MM.1S (cell line): ENCODE data around the gene APBB1IP.

Experiments
- DNase-seq: peaks from one replicate; pipeline ENCODE4 v3.0.0-alpha.2; 2015
- H2AFZ ChIP-seq: fragments of 300-600 bp; sonication (generic); 2 replicates; pipeline ENCODE4 v1.6.0; 2016; ENCODE audit warnings: antibody characterized with exemption, low read length
- H3F3A ChIP-seq: fragments of 300-600 bp; sonication (generic); 2 replicates; pipeline ENCODE4 v1.6.1; 2016; ENCODE audit warnings: mild to moderate bottlenecking, antibody characterized with exemption, low read length, moderate library complexity, mixed read lengths; ENCODE audit not compliant: insufficient read depth
- H3K27ac ChIP-seq: fragments of 300-600 bp; sonication (generic); 2 replicates; pipeline ENCODE4 v1.5.1; 2016; ENCODE audit warnings: mild to moderate bottlenecking, low read length
- H3K27me3 ChIP-seq: fragments of 300-600 bp; sonication (generic); replicated peaks from 2 replicates; pipeline ENCODE4 v1.6.0; 2016; ENCODE audit warnings: low read length; ENCODE audit not compliant: insufficient read depth
- H3K36me3 ChIP-seq: fragments of 300-600 bp; sonication (generic); replicated peaks from 2 replicates; pipeline ENCODE4 v1.6.1; 2016; ENCODE audit warnings: mild to moderate bottlenecking, low read length, mixed read lengths; ENCODE audit not compliant: insufficient read depth
- H3K4me1 ChIP-seq: fragments of 300-600 bp; sonication (generic); 2 replicates; pipeline ENCODE4 v1.6.1; 2016; ENCODE audit warnings: low read length, mixed read lengths
- H3K4me2 ChIP-seq: fragments of 300-600 bp; sonication (generic); 2 replicates; pipeline ENCODE4 v1.6.0; 2016; ENCODE audit warnings: low read depth, low read length
- H3K4me3 ChIP-seq: fragments of 300-600 bp; sonication (generic); 2 replicates; pipeline ENCODE4 v1.5.1; 2016; ENCODE audit warnings: low read length, mixed read lengths
- H3K79me2 ChIP-seq: fragments of 300-600 bp; sonication (generic); 2 replicates; pipeline ENCODE4 v1.6.1; 2016; ENCODE audit warnings: mixed run types, low read length, mixed read lengths
- H3K9ac ChIP-seq: fragments of 300-600 bp; sonication (generic); 2 replicates; pipeline ENCODE4 v1.6.1; 2016; ENCODE audit warnings: low read length, mixed read lengths
- H3K9me2 ChIP-seq: fragments of 300-600 bp; sonication (generic); replicated peaks from 2 replicates; pipeline ENCODE4 v1.6.1; 2016; ENCODE audit warnings: mild to moderate bottlenecking, low read length, mixed read lengths; ENCODE audit not compliant: insufficient read depth
- H3K9me3 ChIP-seq: fragments of 300-600 bp; sonication (generic); replicated peaks from 2 replicates; pipeline ENCODE4 v1.6.1; 2016; ENCODE audit warnings: mild to moderate bottlenecking, low read length, mixed read lengths; ENCODE audit not compliant: insufficient read depth
- H4K20me1 ChIP-seq: fragments of 300-600 bp; sonication (generic); 2 replicates; pipeline ENCODE4 v1.6.1; 2016; ENCODE audit warnings: mild to moderate bottlenecking, low read length, moderate library complexity, mixed read lengths; ENCODE audit not compliant: insufficient read depth
- CTCF ChIP-seq: fragments of 300-600 bp; sonication (generic); IDR thresholded peaks from 2 replicates; pipeline ENCODE4 v1.5.1; 2016; ENCODE audit warnings: antibody characterized with exemption, low read length, mixed read lengths
- EZH2 ChIP-seq: fragments of 300-600 bp; sonication (generic); optimal IDR thresholded peaks from 2 replicates; pipeline ENCODE3; 2017; ENCODE audit warnings: low read depth, mild to moderate bottlenecking, antibody characterized with exemption, low read length, mixed read lengths
- EZH2phosphoT487 ChIP-seq: fragments of 300-600 bp; sonication (generic); IDR thresholded peaks from 2 replicates; pipeline ENCODE4 v1.6.1; 2018; ENCODE audit warnings: antibody characterized with exemption, low read length

Gene APBB1IP

GRCh38 chr10:26486304-26486703 is 48.2 kb downstream of the APBB1IP start:
- Histone ChIP-seq H3K4me1 (no peaks in the 10 kb centered on the region), H3K9me3 (no peaks in the 10 kb centered on the region), H3K4me2 (no peak overlapping the region), H2AFZ (no peak overlapping the region), H3K79me2 (no peaks in the 10 kb centered on the region), H3K9ac (no peak overlapping the region), H3K9me2 (no peaks in the 10 kb centered on the region), H4K20me1 (no peaks in the 10 kb centered on the region), H3K36me3 (no peaks in the 10 kb centered on the region), H3F3A (no peaks in the 10 kb centered on the region), H3K4me3 (no peak overlapping the region), H3K27ac (no peak overlapping the region), H3K27me3 (no peaks in the 10 kb centered on the region)
- DNase-seq, result no peak
- TF ChIP-seq CTCF, result no peak
- no peak for TF ChIP-seq EZH2
- no peak for TF ChIP-seq EZH2phosphoT487

- TF ChIP-seq EZH2phosphoT487, result no peak
- TF ChIP-seq EZH2, result no peak
- TF ChIP-seq CTCF, result no peak
- Histone ChIP-seq H3K4me3 (no peak overlapping the region), H3K27ac (no peak overlapping the region), H3K9me2 (no peaks in the 10 kb centered on the region), H3F3A (no peaks in the 10 kb centered on the region), H2AFZ (no peak overlapping the region), H3K27me3 (no peaks in the 10 kb centered on the region), H4K20me1 (no peaks in the 10 kb centered on the region), H3K4me1 (no peaks in the 10 kb centered on the region), H3K4me2 (no peak overlapping the region), H3K9me3 (no peaks in the 10 kb centered on the region), H3K36me3 (no peaks in the 10 kb centered on the region), H3K9ac (no peak overlapping the region), H3K79me2 (no peaks in the 10 kb centered on the region)
- no peak for DNase-seq
These were observed 49.1 kb downstream of the APBB1IP start for GRCh38 chr10:26486990-26487850.

GRCh38 chr10:26488344-26488743 is 50.2 kb downstream of the APBB1IP start:
- no peak overlapping the region for H3K27ac ChIP-seq
- H3K36me3 ChIP-seq, result no peaks in the 10 kb centered on the region
- H4K20me1 ChIP-seq, result no peaks in the 10 kb centered on the region
- TF ChIP-seq EZH2phosphoT487 (no peak), EZH2 (no peak), CTCF (no peak)
- no peak overlapping the region for H3K4me3 ChIP-seq
- no peak for DNase-seq
- H3K27me3 ChIP-seq, result no peaks in the 10 kb centered on the region
- H3K4me2 ChIP-seq, result no peak overlapping the region
- H2AFZ ChIP-seq, result no peak overlapping the region
- H3K79me2 ChIP-seq, result no peaks in the 10 kb centered on the region
- no peak overlapping the region for H3K9ac ChIP-seq
- H3K9me2 ChIP-seq, result no peaks in the 10 kb centered on the region
- H3K9me3 ChIP-seq, result no peaks in the 10 kb centered on the region
- H3F3A ChIP-seq, result no peaks in the 10 kb centered on the region
- H3K4me1 ChIP-seq, result no peaks in the 10 kb centered on the region
